C4-2B (cell line): ENCODE measurements around the gene C2CD5.

Experiments used
- ZFX ChIP-seq: fragments of 450-650 bp; IDR thresholded peaks from 2 replicates; pipeline ENCODE4 v1.6.1; 2017
- TF ChIP-seq, protein P1 (sequence below): fragments of 450-650 bp; conservative IDR thresholded peaks from 2 replicates; pipeline ENCODE4 v1.5.1; 2017; ENCODE audit warnings: mild to moderate bottlenecking

GRCh38 chr12:22551624-22552023 is 7.3 kb upstream of the C2CD5 start:
- TF ChIP-seq, protein P1, sequence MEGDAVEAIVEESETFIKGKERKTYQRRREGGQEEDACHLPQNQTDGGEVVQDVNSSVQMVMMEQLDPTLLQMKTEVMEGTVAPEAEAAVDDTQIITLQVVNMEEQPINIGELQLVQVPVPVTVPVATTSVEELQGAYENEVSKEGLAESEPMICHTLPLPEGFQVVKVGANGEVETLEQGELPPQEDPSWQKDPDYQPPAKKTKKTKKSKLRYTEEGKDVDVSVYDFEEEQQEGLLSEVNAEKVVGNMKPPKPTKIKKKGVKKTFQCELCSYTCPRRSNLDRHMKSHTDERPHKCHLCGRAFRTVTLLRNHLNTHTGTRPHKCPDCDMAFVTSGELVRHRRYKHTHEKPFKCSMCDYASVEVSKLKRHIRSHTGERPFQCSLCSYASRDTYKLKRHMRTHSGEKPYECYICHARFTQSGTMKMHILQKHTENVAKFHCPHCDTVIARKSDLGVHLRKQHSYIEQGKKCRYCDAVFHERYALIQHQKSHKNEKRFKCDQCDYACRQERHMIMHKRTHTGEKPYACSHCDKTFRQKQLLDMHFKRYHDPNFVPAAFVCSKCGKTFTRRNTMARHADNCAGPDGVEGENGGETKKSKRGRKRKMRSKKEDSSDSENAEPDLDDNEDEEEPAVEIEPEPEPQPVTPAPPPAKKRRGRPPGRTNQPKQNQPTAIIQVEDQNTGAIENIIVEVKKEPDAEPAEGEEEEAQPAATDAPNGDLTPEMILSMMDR, result no peak
- no peak for TF ChIP-seq ZFX
